K562 treated with DMSO at 1 percent for 24 hours (cell line): ENCODE measurements around the gene PRR12. TPM values are rescaled to one million over a fixed set of nuclear protein-coding genes. Genes with fewer than 3 reads are reported as not detected.

Experiments
- total RNA-seq: library from RNA; unstranded; fragments of 300-600 nt; gene quantifications from 2 replicates; pipeline ENCODE4 v1.2.3, GENCODE V29; 2022; ENCODE audit warnings: low read depth; ENCODE audit not compliant: insufficient read depth

The PRR12 gene
- 18.3 and 18.5 TPM in 2 replicates for total RNA-seq

GRCh38 chr19:49590971-49591730, at the start of gene PRR12:
PRR12 (plus strand) TSS chr19:49591182; CDS start chr19:49591655, 473 bp downstream.

GRCh38 chr19:49580264-49581006, 10.5 kb upstream of the PRR12 start, which contains the start of gene NOSIP:
NOSIP (minus strand) TSS chr19:49580556; CDS start chr19:49560691, 19,865 bp downstream.

GRCh38 chr19:49581007-49581508, 9.9 kb upstream of the PRR12 start, which contains the start of gene PRRG2:
PRRG2 (plus strand) TSS chr19:49581316; CDS start chr19:49583220, 1,904 bp downstream.

GRCh38 chr19:49640113-49640898, 49.3 kb downstream of the PRR12 start, which contains the start of gene RRAS:
RRAS (minus strand) TSS chr19:49640143; CDS start chr19:49640098, 45 bp downstream.

GRCh38 chr19:49641688-49642491, 50.9 kb downstream of the PRR12 start, which contains the start of gene SCAF1:
SCAF1 (plus strand) TSS chr19:49642209; CDS start chr19:49645027, 2,818 bp downstream.

GRCh38 chr19:49665351-49666119, 74.6 kb downstream of the PRR12 start, which contains the start of the genes BCL2L12 and IRF3:
BCL2L12 (plus strand) TSS chr19:49665933; CDS start chr19:49666693, 760 bp downstream.
IRF3 (minus strand) TSS chr19:49665857; CDS start chr19:49664838, 1,019 bp downstream.

Other genes with a start within 250 kb of the PRR12 start
- 14.9 and 17.3 TPM in 2 replicates for gene TEAD2, start 228.8 kb upstream of the PRR12 start, total RNA-seq
- gene DKKL1, start 227.3 kb upstream of the PRR12 start, total RNA-seq, result 1.6 and 2.1 TPM in 2 replicates
- gene KASH5, start 202.9 kb upstream of the PRR12 start, total RNA-seq, result 0.87 and 3.0 TPM in 2 replicates
- gene PTH2, start 167.7 kb upstream of the PRR12 start, total RNA-seq, result not detected in 2 replicates
- 0.27 and 0.44 TPM in 2 replicates for gene GFY, start 165.8 kb upstream of the PRR12 start, total RNA-seq
- gene SLC17A7, start 149.7 kb upstream of the PRR12 start, total RNA-seq, result 13.7 and 13.9 TPM in 2 replicates
- 161 and 190 TPM in 2 replicates for gene PIH1D1, start 139.4 kb upstream of the PRR12 start, total RNA-seq
- 39.6 and 44.0 TPM in 2 replicates for gene ALDH16A1, start 138.0 kb upstream of the PRR12 start, total RNA-seq
- gene FLT3LG, start 117.0 kb upstream of the PRR12 start, total RNA-seq, result 14.1 and 27.0 TPM in 2 replicates
- 8,520 and 8,538 TPM in 2 replicates for gene RPL13A, start 103.6 kb upstream of the PRR12 start, total RNA-seq
- gene RPS11, start 94.7 kb upstream of the PRR12 start, total RNA-seq, result 6,778 and 6,779 TPM in 2 replicates
- 9.5 and 12.6 TPM in 2 replicates for gene FCGRT, start 78.5 kb upstream of the PRR12 start, total RNA-seq
- gene RCN3, start 63.2 kb upstream of the PRR12 start, total RNA-seq, result 7.0 and 7.2 TPM in 2 replicates
- gene NOSIP, start 10.6 kb upstream of the PRR12 start, total RNA-seq, result 389 and 390 TPM in 2 replicates
- gene PRRG2, start 9.9 kb upstream of the PRR12 start, total RNA-seq, result 0.47 and 0.51 TPM in 2 replicates
- 42.8 and 46.4 TPM in 2 replicates for gene RRAS, start 49.0 kb downstream of the PRR12 start, total RNA-seq
- 76.9 and 81.6 TPM in 2 replicates for gene SCAF1, start 51.0 kb downstream of the PRR12 start, total RNA-seq
- gene IRF3, start 74.7 kb downstream of the PRR12 start, total RNA-seq, result 116 and 131 TPM in 2 replicates
- 269 and 286 TPM in 2 replicates for gene BCL2L12, start 74.8 kb downstream of the PRR12 start, total RNA-seq
- 183 and 212 TPM in 2 replicates for gene PRMT1, start 86.1 kb downstream of the PRR12 start, total RNA-seq
- gene ADM5, start 98.4 kb downstream of the PRR12 start, total RNA-seq, result 9.0 and 9.7 TPM in 2 replicates
- gene CPT1C, start 99.9 kb downstream of the PRR12 start, total RNA-seq, result 7.8 and 8.0 TPM in 2 replicates
- 5.6 and 8.6 TPM in 2 replicates for gene TSKS, start 172.1 kb downstream of the PRR12 start, total RNA-seq
- 168 and 176 TPM in 2 replicates for gene AP2A1, start 175.8 kb downstream of the PRR12 start, total RNA-seq
- gene FUZ, start 222.1 kb downstream of the PRR12 start, total RNA-seq, result 6.3 and 14.1 TPM in 2 replicates
- gene MED25, start 227.1 kb downstream of the PRR12 start, total RNA-seq, result 94.0 and 104 TPM in 2 replicates